ENCODE results near the gene MTHFD1. TPM values are rescaled to one million over a fixed set of nuclear protein-coding genes. Genes with fewer than 3 reads are reported as not detected.

Gene MTHFD1
- total RNA-seq, 1 donor from 2014 or later, result 108 TPM

DNA sequence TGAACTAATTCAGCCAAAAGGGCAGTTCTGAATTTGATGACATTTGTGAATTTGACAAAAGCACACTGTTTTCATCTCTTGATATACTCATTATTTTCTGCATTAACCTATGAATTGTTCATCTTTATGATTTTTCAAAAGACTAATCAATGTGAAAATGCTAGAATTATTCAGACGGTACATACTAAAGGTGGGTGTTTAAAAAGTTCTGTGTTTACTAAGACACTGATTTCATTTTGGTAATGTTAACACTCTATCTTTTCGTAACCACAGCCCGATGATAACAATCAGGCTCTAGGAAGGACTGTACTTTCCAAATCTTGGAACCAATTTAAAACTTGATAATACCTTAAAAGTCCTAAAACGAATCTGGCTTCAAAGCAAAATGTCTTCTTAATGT lies 86.5 kb downstream of the MTHFD1 start:
- DNase-seq (ENCODE audit: extremely low spot score, unreplicated experiment), result no peak
- no peak overlapping the region for H3K4me3 Mint-ChIP-seq
- no peaks in the 10 kb centered on the region for H3K9me3 Mint-ChIP-seq
- H3K36me3 Mint-ChIP-seq, result no peaks in the 10 kb centered on the region
- H3K4me1 Mint-ChIP-seq (ENCODE audit: unreplicated experiment), result no peaks in the 10 kb centered on the region
- no peak overlapping the region for H3K27ac Mint-ChIP-seq
- TF ChIP-seq, protein P1, sequence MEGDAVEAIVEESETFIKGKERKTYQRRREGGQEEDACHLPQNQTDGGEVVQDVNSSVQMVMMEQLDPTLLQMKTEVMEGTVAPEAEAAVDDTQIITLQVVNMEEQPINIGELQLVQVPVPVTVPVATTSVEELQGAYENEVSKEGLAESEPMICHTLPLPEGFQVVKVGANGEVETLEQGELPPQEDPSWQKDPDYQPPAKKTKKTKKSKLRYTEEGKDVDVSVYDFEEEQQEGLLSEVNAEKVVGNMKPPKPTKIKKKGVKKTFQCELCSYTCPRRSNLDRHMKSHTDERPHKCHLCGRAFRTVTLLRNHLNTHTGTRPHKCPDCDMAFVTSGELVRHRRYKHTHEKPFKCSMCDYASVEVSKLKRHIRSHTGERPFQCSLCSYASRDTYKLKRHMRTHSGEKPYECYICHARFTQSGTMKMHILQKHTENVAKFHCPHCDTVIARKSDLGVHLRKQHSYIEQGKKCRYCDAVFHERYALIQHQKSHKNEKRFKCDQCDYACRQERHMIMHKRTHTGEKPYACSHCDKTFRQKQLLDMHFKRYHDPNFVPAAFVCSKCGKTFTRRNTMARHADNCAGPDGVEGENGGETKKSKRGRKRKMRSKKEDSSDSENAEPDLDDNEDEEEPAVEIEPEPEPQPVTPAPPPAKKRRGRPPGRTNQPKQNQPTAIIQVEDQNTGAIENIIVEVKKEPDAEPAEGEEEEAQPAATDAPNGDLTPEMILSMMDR (conservative IDR thresholded peaks at IDR 0.05), result no peak
- H3K27me3 Mint-ChIP-seq, result no peaks in the 10 kb centered on the region

DNA sequence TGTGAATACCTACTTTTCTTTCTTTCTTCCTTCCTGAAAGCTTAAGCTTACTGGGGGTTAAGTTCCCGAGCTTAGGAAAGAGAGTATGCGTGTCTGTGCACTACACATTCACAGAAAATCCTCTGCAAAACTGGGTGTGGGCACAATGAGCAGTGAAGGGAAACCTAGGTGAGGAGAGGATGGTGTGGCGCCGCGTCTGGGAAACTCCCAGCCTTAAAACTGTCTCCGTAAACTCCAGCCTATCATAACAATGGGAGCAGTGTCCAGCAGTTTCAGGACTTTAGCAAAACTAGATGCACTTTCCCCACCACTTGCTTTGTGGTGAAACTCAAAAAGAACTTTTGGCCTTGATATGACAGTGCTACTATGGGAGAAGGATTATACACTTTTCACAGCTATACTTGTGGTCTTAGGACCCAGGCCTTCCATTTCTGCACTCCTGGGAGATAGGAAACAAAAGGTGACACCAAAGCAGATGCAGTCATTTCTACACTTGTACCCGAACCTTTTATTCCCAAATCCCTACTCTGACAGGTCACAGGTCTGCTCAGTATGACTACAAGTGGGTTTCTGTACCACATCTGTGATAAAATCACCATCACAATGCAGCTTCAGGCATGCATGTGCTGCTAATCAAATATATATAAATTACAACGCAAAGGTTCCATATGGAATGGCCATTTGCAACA lies 87.6 kb downstream of the MTHFD1 start:
- Mint-ChIP-seq H3K27me3 (no peaks in the 10 kb centered on the region), H3K4me3 (no peak overlapping the region), H3K9me3 (no peaks in the 10 kb centered on the region), H3K36me3 (no peaks in the 10 kb centered on the region), H3K27ac (no peak overlapping the region), H3K4me1 (ENCODE audit: unreplicated experiment) (no peaks in the 10 kb centered on the region)
- TF ChIP-seq, protein P1 (conservative IDR thresholded peaks at IDR 0.05), result no peak
- no peak for DNase-seq (ENCODE audit: extremely low spot score, unreplicated experiment)

DNA sequence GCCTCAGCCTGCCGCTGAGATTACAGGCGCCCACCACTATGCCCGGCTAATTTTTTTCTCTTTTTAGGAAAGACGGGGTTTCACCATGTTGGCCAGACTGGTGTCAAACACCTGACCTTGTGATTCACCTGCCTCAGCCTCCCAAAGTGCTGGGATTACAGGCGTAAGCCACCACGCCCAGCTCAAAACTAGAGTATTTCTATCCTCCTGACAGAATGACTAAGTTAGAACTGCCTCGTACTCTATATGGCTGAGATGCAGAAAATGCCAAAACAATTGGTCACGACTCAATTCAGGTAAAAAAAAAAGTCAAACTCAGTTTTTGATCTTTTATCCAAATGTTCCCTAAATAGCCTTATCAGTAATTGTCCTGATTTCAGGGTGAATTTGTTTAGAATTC lies 88.3 kb downstream of the MTHFD1 start:
- Mint-ChIP-seq H3K4me3 (no peak overlapping the region), H3K27ac (no peak overlapping the region), H3K27me3 (no peaks in the 10 kb centered on the region), H3K36me3 (peaks cover 1% of the 10 kb centered on the region), H3K9me3 (no peaks in the 10 kb centered on the region), H3K4me1 (ENCODE audit: unreplicated experiment) (no peaks in the 10 kb centered on the region)
- TF ChIP-seq, protein P1 (conservative IDR thresholded peaks at IDR 0.05), result no peak
- no peak for DNase-seq (ENCODE audit: extremely low spot score, unreplicated experiment)

DNA sequence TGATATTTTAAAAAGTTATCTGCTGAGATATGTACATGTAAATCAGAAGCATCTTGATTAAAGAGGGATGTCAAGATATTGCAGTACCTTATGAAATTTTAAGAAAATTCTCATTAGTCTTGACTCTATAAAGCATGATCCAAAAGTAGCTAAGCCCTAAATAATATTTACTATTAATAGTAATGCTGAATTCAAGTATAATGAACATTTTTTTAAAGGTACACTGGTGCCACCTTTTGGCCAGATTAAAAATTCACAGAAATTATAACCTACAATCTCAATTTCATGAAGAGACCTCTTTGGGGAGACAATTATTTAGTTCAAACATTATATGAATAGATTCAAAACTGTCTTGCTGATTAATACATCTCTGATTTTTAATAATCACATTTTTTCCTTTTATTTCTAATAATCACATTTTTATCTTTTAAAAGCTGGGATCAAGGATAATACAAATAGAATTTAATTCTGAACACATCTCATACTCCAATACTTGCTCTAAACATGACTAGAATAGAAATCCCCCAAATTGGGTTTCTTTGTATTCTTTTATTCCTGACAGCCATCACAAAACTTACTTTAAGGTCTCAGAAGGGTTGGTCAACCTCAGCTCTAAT lies 90.6 kb downstream of the MTHFD1 start:
- Mint-ChIP-seq H3K4me3 (no peak overlapping the region), H3K36me3 (peaks cover 4% of the 10 kb centered on the region), H3K9me3 (no peaks in the 10 kb centered on the region), H3K27me3 (no peaks in the 10 kb centered on the region), H3K27ac (no peak overlapping the region), H3K4me1 (ENCODE audit: unreplicated experiment) (no peaks in the 10 kb centered on the region)
- TF ChIP-seq, protein P1 (conservative IDR thresholded peaks at IDR 0.05), result peak; percentile 66
- DNase-seq (ENCODE audit: extremely low spot score, unreplicated experiment), result no peak

DNA sequence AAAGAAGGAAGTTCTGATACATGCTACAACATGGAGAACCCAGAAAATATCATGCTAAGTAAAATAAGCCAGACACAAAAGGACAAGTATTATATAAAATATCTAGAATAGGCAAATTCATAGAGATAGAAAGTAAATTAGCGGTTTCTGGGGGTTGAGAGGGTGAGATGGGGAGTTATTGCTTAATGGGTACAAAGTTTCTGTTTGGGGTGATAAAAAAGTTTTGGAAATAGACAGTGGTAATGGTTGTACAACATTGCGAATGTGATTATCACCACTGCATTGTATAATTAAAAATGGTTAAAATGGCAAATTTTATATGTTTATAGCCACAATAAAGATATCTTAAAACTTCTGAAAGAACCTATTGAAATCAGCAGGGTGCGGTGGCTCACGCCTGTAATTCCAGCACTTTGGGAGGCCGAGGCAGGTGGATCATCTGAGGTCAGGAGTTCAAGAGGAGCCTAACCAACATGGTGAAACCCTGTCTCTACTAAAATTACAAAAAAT lies 100.5 kb downstream of the MTHFD1 start:
- TF ChIP-seq, protein P1 (conservative IDR thresholded peaks at IDR 0.05), result no peak
- DNase-seq (ENCODE audit: extremely low spot score, unreplicated experiment), result no peak
- H3K27me3 Mint-ChIP-seq, result no peaks in the 10 kb centered on the region
- H3K4me3 Mint-ChIP-seq, result no peak overlapping the region
- H3K9me3 Mint-ChIP-seq, result no peaks in the 10 kb centered on the region
- no peak overlapping the region for H3K27ac Mint-ChIP-seq
- no peaks in the 10 kb centered on the region for H3K4me1 Mint-ChIP-seq (ENCODE audit: unreplicated experiment)
- H3K36me3 Mint-ChIP-seq, result peaks cover 7% of the 10 kb centered on the region

Measured in type B pancreatic cell (in vitro differentiated cells).